Measurements from ENCODE around the gene CHTF18. TPM values are rescaled to one million over a fixed set of nuclear protein-coding genes. Genes with fewer than 3 reads are reported as not detected.

CHTF18 gene
- total RNA-seq, 1 experiment from 2014 or later, result 120 TPM

DNA sequence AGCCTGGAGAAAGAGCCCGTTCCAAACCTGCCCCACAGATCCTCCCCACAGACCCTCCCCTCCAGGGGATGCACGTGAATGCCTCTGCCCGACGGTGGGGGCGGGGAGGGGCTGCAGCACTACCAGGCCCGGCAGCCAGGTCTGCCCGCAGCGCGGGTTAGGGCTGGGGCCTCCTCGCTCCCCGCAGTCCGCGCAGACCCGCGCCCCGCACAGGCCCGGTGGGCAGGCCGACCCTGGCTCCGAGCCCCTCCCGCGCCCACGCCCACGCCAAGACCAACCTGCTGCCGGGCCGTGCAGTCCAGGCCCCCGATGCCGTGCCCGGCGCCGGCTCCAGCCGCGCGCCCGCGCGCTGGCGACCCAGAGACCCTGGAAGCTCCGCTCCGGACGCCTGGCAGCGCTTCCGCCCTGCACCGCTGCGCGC is 432 bp upstream of the CHTF18 start, which contains the start of gene RPUSD1:
Gene RPUSD1 (minus strand): TSS at position 404 of the 421 bp plus-strand sequence. CDS start 644 bp downstream, outside the sequence.
- no peak for DNase-seq
- H3K36me3 Mint-ChIP-seq (ENCODE audit: insufficient read depth in 1 of 3, low read depth in 3 of 3), result peaks cover 8 to 28% (median 25%) of the 10 kb centered on the region in 3 experiments; a peak in 6 of 7 replicates
- peak within 1 kb of the TSS; percentile 88 for H3K4me2 ChIP-seq (ENCODE audit: insufficient read depth, insufficient read length, low read length)
- H3K9me3 ChIP-seq (ENCODE audit: control insufficient read depth, low read depth, low read length), result no peaks in the 10 kb centered on the region
- H3K56ac ChIP-seq (ENCODE audit: insufficient read length, low read depth, low read length), result no peak within 1 kb of the TSS
- peaks cover 2% of the 10 kb centered on the region for H3K79me1 ChIP-seq (ENCODE audit: insufficient read depth, low read depth, low read length, poor library complexity, severe bottlenecking)
- H4K5ac ChIP-seq (ENCODE audit: insufficient read length, low read depth, low read length), result no peak within 1 kb of the TSS
- peak within 1 kb of the TSS in 2 of 3 experiments; percentile 44 to 59; a peak in 3 of 7 replicates for H3K27ac Mint-ChIP-seq
- no peak within 1 kb of the TSS for H4K8ac ChIP-seq (replicated peaks; ENCODE audit: insufficient read length, low read depth, low read length)
- H3K9me3 Mint-ChIP-seq, result no peaks in the 10 kb centered on the region
- H2BK12ac ChIP-seq (ENCODE audit: insufficient read length, low read depth, low read length), result no peak within 1 kb of the TSS
- H3K4me1 ChIP-seq (ENCODE audit: insufficient read depth, low read length), result no peaks in the 10 kb centered on the region
- H2BK5ac ChIP-seq (ENCODE audit: insufficient read length, low read length), result no peak within 1 kb of the TSS
- H4K91ac ChIP-seq (ENCODE audit: insufficient read length, low read depth, low read length), result no peak within 1 kb of the TSS
- H3K27me3 Mint-ChIP-seq (ENCODE audit: low read depth), result no peaks in the 10 kb centered on the region
- H2AK5ac ChIP-seq (ENCODE audit: insufficient read length, low read length), result no peak within 1 kb of the TSS
- H3K27ac ChIP-seq (ENCODE audit: insufficient read length, low read depth, low read length), result no peak within 1 kb of the TSS
- no peak within 1 kb of the TSS for H2AFZ ChIP-seq (ENCODE audit: low read length)
- H3K18ac ChIP-seq (ENCODE audit: insufficient read length, low read depth, low read length), result peak within 1 kb of the TSS; percentile 83
- no peaks in the 10 kb centered on the region; the same call in 1 of the 2 replicates for H3K79me2 ChIP-seq (ENCODE audit: insufficient read depth, low read length)
- H3K4ac ChIP-seq (ENCODE audit: low read depth, low read length), result no peak within 1 kb of the TSS
- no peaks in the 10 kb centered on the region for H4K20me1 ChIP-seq (ENCODE audit: control insufficient read depth, insufficient read depth, insufficient read length)
- H3K4me1 Mint-ChIP-seq, result peaks cover 0 to 2% of the 10 kb centered on the region in 2 experiments; a peak in 1 of 4 replicates
- H3K14ac ChIP-seq (ENCODE audit: insufficient read depth, low read length), result peak within 1 kb of the TSS; percentile 93
- peak within 1 kb of the TSS; percentile 63 for H3K9ac ChIP-seq (ENCODE audit: extremely low read depth, insufficient read length, low read length)
- H3T11ph ChIP-seq (ENCODE audit: low read length), result no peak within 1 kb of the TSS
- H2BK120ac ChIP-seq (ENCODE audit: low read depth, low read length, poor library complexity, severe bottlenecking), result no peak within 1 kb of the TSS
- no peak for TF ChIP-seq CTCF (conservative IDR thresholded peaks at IDR 0.05)
- H3K4me3 Mint-ChIP-seq, result peak within 1 kb of the TSS; percentile 87 to 93
- no peaks in the 10 kb centered on the region for H3K27me3 ChIP-seq (ENCODE audit: insufficient read depth, low read length)
- no CpG with 5 or more reads among the region's 45 CpGs for WGBS (ENCODE audit: extremely low coverage, insufficient read length, low lambda C conversion rate)
- no peak within 1 kb of the TSS for H2BK15ac ChIP-seq (ENCODE audit: low read depth, low read length)
- no peak within 1 kb of the TSS for H3K23ac ChIP-seq (ENCODE audit: insufficient read length, low read depth, low read length)
- H2BK20ac ChIP-seq (ENCODE audit: low read depth, low read length, poor library complexity, severe bottlenecking), result no peak within 1 kb of the TSS
- H3K23me2 ChIP-seq (ENCODE audit: insufficient read length, low read depth, low read length, poor library complexity, severe bottlenecking), result peaks cover 11% of the 10 kb centered on the region
